Right renal cortex interstitium (tissue), 3 donors: ENCODE measurements around the gene CRIM1. TPM values are rescaled to one million over a fixed set of nuclear protein-coding genes. Genes with fewer than 3 reads are reported as not detected.

Source experiments
- DNase-seq, 3 donors: peaks; one replicate each; pipeline ENCODE4 v3.0.0-alpha.2; 2013; ENCODE audit warnings: low read depth in 3 of 3, low spot score in 2 of 3
- polyA plus RNA-seq, 3 donors: library from polyadenylated mRNA; unstranded; fragments of 120-200 nt; gene quantifications; one replicate each; pipeline ENCODE4 v1.2.1, GENCODE V29; 2013; ENCODE audit not compliant: insufficient read length in 3 of 3

CRIM1 gene
- polyA plus RNA-seq, 3 donors = 91.7 to 97.3 (median 95.7) TPM

DNA sequence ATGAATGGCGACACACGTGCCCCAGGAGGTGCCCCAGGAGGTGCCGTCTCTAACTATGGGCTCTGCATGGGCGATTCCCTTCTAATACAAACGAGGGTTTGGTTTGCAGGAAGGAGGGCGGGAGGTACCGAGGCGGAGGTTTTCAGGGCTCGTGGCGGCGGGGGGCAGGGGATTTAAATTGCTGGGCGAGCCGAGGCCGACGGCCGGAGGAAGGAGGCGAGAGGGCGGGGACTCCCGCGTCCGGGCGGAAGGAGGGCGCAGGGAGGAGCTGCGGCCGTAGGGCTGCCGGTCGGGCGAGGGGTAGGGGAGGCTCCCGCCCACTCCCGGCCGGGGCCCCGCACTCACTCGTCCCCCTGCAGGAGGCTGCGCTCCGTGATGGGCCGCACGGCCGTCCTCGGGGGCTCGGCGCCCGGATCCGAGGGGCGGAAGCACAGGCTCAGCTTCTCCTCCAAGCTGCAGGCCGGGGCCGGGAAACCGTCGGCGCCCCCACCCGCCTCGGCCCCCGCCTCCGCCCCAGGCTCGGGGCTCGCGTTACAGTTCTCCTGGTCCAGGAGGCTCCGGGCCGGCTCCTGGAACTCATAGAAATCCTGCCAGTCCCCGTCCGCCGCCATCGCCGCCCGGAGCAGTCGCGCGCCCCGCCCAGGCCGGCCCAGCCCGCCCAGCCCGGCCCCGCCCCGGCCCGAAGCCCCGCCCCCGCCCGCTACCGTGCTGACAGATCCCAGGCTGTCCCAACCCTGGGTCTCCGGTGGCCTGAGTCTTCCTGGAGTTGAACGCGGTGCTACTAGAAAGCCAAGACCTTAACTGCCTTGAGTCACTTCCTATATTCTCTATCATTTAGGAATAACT is 242.2 kb downstream of the CRIM1 start, which contains the start of gene FEZ2:
TSS of gene FEZ2 (minus strand) at position 637 of the 846 bp plus-strand sequence. CDS start at position 611, 26 bp downstream.
- DNase-seq = peak in 1 of 3 donors; percentile 62

Other genes with a start within 250 kb of the CRIM1 start
- 10 to 100 TPM; 85.0 to 86.8 (median 85.8) TPM for gene FEZ2, start 242.4 kb downstream of the CRIM1 start, polyA plus RNA-seq